ENCODE measurements around the gene FBXO9. TPM values are rescaled to one million over a fixed set of nuclear protein-coding genes. Genes with fewer than 3 reads are reported as not detected.

Gene FBXO9
- polyA plus RNA-seq, 2 of the 4 experiments (the other 2 are of a cell fraction): 32.1 to 67.6 TPM

DNA sequence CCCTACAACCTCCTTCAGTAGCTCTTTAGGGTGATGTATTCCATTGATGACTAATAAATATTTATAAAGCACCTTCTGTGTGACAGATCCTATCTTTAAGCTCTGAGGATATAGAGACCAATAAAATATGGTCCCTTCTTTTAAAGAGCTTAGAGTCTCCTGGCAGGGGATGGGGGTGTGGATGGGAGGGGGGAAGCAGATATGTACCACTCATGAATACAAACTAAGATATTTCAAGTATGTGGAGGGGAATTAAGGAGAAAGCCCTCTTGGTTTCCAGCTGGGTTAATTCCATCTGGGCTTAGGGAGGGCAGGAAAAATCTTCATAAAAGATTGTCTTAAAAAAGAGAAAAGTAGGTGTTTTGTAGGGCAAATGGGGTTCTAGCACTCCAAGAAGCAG, 21.6 kb upstream of the FBXO9 start:
- ATAC-seq (peak in 1 of 2 experiments; percentile 48; a peak in 2 of 6 replicates), DNase-seq (ENCODE audit: low read depth in 1 of 2, low spot score in 1 of 2) (no peak), FAIRE-seq (no peak)
- ChIA-PET CTCF (interaction anchor here (3.0 kb wide), 1 partner anchor 48 kb away, joined by 14 read pairs; the partner anchor contains the start of gene GSTA4), POLR2A (no interaction called here)
- H3K4me1 ChIP-seq: peaks cover 31% of the 10 kb centered on the region
- H3K4me3 ChIP-seq: no peak overlapping the region
- H3K4me2 ChIP-seq: peak overlapping the region; percentile 18; the same call in 1 of the 3 replicates
- peak overlapping the region in 1 of 2 experiments; percentile 17; a peak in 1 of 6 replicates for H3K27ac ChIP-seq
- no peaks in the 10 kb centered on the region for H3K9me3 ChIP-seq
- TF ChIP-seq CHD2 (IDR thresholded peaks at IDR 0.05; ENCODE audit: low read length, partially characterized antibody): no peak
- TF ChIP-seq MAZ (IDR thresholded peaks at IDR 0.05; ENCODE audit: borderline replicate concordance, low read depth, low read length): no peak
- no peak for TF ChIP-seq CBX2 (IDR thresholded peaks at IDR 0.05; ENCODE audit: borderline replicate concordance, low read depth)
- TF ChIP-seq, protein P1, sequence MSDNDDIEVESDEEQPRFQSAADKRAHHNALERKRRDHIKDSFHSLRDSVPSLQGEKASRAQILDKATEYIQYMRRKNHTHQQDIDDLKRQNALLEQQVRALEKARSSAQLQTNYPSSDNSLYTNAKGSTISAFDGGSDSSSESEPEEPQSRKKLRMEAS (IDR thresholded peaks at IDR 0.05): no peak
- no peak for TF ChIP-seq JUN (IDR thresholded peaks at IDR 0.05)
- TF ChIP-seq RCOR1 (IDR thresholded peaks at IDR 0.05; ENCODE audit: low read depth, low read length): no peak
- no peak for TF ChIP-seq TFCP2L1 (CRISPR knock-in tag; IDR thresholded peaks at IDR 0.05)
- TF ChIP-seq HDAC2 (IDR thresholded peaks at IDR 0.05): no peak
- no peak for TF ChIP-seq RNF2 (IDR thresholded peaks at IDR 0.05; ENCODE audit: borderline replicate concordance, low read depth)
- TF ChIP-seq POLR2A (IDR thresholded peaks at IDR 0.05; ENCODE audit: low read length): no peak
- no peak for TF ChIP-seq FOSL2 (IDR thresholded peaks at IDR 0.05)
- TF ChIP-seq FOSL2 (CRISPR knock-in tag; IDR thresholded peaks at IDR 0.05): no peak
- no peak for TF ChIP-seq RARB (CRISPR knock-in tag; IDR thresholded peaks at IDR 0.05)
- TF ChIP-seq ZNF302 (CRISPR knock-in tag; IDR thresholded peaks at IDR 0.05): no peak
- TF ChIP-seq RAD21 (conservative IDR thresholded peaks at IDR 0.05 in 1 of 2, IDR thresholded peaks at IDR 0.05 in 1 of 2): no peak
- TF ChIP-seq, protein P2, sequence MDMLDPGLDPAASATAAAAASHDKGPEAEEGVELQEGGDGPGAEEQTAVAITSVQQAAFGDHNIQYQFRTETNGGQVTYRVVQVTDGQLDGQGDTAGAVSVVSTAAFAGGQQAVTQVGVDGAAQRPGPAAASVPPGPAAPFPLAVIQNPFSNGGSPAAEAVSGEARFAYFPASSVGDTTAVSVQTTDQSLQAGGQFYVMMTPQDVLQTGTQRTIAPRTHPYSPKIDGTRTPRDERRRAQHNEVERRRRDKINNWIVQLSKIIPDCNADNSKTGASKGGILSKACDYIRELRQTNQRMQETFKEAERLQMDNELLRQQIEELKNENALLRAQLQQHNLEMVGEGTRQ (IDR thresholded peaks at IDR 0.05): no peak
- TF ChIP-seq HEYL (CRISPR knock-in tag; IDR thresholded peaks at IDR 0.05): no peak
- no peak for TF ChIP-seq FOXS1 (CRISPR knock-in tag; IDR thresholded peaks at IDR 0.05)
- TF ChIP-seq KDM5A (IDR thresholded peaks at IDR 0.05): no peak
- TF ChIP-seq NR3C1 (IDR thresholded peaks at IDR 0.05): no peak
- TF ChIP-seq FOSB (CRISPR knock-in tag; IDR thresholded peaks at IDR 0.05): no peak

DNA sequence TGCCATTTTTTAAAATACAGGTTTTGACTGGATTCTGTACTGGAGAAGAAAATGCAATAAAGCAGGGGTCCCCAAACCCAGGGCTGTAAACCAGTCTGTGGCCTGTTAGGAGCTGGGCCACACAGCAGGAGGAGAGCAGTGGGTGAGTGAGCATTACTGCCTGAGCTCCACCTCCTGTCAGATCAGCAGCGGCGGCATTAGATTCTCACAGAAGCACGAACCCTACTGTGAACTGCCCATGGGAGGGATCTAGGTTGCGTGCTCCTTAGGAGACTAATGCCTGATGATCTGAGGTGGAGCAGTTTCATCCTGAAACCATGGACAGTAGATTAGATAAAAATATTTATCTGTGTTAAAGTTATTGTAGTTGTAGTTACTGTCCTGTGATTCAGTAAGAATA, 21.1 kb upstream of the FBXO9 start:
- Histone ChIP-seq H3K27ac (no peak overlapping the region), H3K9me3 (no peaks in the 10 kb centered on the region), H3K4me2 (0 out of 3 replicates have a peak overlapping the region, but pooled peaks have one; percentile 18), H3K4me3 (no peak overlapping the region), H3K4me1 (peaks cover 34% of the 10 kb centered on the region)
- DNase-seq (ENCODE audit: low read depth in 1 of 2, low spot score in 1 of 2) (no peak), ATAC-seq (peak in 1 of 2 experiments; percentile 36; a peak in 1 of 6 replicates), FAIRE-seq (no peak)
- WGBS (ENCODE audit: missing lambda C conversion rate): 83% methylated on average over 4 of the region's 4 CpGs
- TF ChIP-seq JUN (IDR thresholded peaks at IDR 0.05) (no peak), CEBPB (IDR thresholded peaks at IDR 0.05) (no peak), ZSCAN20 (CRISPR knock-in tag; IDR thresholded peaks at IDR 0.05) (no peak), HOXB5 (CRISPR knock-in tag; IDR thresholded peaks at IDR 0.05) (no peak), BHLHE40 (IDR thresholded peaks at IDR 0.05; ENCODE audit: low read depth, low read length) (no peak), RNF2 (IDR thresholded peaks at IDR 0.05; ENCODE audit: borderline replicate concordance, low read depth) (no peak), ZNF302 (CRISPR knock-in tag; IDR thresholded peaks at IDR 0.05) (no peak), EHMT2 (IDR thresholded peaks at IDR 0.05; ENCODE audit: low read depth) (no peak), RARB (CRISPR knock-in tag; IDR thresholded peaks at IDR 0.05) (no peak), CHD4 (IDR thresholded peaks at IDR 0.05; ENCODE audit: borderline replicate concordance) (no peak), NFE2L2 (conservative IDR thresholded peaks at IDR 0.05; ENCODE audit: low read length) (no peak)
- TF ChIP-seq, protein P3, sequence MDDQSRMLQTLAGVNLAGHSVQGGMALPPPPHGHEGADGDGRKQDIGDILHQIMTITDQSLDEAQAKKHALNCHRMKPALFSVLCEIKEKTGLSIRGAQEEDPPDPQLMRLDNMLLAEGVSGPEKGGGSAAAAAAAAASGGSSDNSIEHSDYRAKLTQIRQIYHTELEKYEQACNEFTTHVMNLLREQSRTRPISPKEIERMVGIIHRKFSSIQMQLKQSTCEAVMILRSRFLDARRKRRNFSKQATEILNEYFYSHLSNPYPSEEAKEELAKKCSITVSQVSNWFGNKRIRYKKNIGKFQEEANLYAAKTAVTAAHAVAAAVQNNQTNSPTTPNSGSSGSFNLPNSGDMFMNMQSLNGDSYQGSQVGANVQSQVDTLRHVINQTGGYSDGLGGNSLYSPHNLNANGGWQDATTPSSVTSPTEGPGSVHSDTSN (IDR thresholded peaks at IDR 0.05): no peak
- TF ChIP-seq, protein P4, sequence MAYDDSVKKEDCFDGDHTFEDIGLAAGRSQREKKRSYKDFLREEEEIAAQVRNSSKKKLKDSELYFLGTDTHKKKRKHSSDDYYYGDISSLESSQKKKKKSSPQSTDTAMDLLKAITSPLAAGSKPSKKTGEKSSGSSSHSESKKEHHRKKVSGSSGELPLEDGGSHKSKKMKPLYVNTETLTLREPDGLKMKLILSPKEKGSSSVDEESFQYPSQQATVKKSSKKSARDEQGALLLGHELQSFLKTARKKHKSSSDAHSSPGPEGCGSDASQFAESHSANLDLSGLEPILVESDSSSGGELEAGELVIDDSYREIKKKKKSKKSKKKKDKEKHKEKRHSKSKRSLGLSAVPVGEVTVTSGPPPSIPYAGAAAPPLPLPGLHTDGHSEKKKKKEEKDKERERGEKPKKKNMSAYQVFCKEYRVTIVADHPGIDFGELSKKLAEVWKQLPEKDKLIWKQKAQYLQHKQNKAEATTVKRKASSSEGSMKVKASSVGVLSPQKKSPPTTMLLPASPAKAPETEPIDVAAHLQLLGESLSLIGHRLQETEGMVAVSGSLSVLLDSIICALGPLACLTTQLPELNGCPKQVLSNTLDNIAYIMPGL (CRISPR knock-in tag; IDR thresholded peaks at IDR 0.05; ENCODE audit: borderline replicate concordance): no peak
- TF ChIP-seq, protein P5, sequence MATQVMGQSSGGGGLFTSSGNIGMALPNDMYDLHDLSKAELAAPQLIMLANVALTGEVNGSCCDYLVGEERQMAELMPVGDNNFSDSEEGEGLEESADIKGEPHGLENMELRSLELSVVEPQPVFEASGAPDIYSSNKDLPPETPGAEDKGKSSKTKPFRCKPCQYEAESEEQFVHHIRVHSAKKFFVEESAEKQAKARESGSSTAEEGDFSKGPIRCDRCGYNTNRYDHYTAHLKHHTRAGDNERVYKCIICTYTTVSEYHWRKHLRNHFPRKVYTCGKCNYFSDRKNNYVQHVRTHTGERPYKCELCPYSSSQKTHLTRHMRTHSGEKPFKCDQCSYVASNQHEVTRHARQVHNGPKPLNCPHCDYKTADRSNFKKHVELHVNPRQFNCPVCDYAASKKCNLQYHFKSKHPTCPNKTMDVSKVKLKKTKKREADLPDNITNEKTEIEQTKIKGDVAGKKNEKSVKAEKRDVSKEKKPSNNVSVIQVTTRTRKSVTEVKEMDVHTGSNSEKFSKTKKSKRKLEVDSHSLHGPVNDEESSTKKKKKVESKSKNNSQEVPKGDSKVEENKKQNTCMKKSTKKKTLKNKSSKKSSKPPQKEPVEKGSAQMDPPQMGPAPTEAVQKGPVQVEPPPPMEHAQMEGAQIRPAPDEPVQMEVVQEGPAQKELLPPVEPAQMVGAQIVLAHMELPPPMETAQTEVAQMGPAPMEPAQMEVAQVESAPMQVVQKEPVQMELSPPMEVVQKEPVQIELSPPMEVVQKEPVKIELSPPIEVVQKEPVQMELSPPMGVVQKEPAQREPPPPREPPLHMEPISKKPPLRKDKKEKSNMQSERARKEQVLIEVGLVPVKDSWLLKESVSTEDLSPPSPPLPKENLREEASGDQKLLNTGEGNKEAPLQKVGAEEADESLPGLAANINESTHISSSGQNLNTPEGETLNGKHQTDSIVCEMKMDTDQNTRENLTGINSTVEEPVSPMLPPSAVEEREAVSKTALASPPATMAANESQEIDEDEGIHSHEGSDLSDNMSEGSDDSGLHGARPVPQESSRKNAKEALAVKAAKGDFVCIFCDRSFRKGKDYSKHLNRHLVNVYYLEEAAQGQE (IDR thresholded peaks at IDR 0.05): no peak
- TF ChIP-seq, protein P6, sequence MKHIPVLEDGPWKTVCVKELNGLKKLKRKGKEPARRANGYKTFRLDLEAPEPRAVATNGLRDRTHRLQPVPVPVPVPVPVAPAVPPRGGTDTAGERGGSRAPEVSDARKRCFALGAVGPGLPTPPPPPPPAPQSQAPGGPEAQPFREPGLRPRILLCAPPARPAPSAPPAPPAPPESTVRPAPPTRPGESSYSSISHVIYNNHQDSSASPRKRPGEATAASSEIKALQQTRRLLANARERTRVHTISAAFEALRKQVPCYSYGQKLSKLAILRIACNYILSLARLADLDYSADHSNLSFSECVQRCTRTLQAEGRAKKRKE (CRISPR knock-in tag; IDR thresholded peaks at IDR 0.05; ENCODE audit: low read depth): no peak
- ChIA-PET CTCF (interaction anchor here (3.0 kb wide), 1 partner anchor 48 kb away, joined by 14 read pairs; the partner anchor contains the start of gene GSTA4), POLR2A (no interaction called here)
